ENCODE results near the gene PCBP3. TPM values are rescaled to one million over a fixed set of nuclear protein-coding genes. Genes with fewer than 3 reads are reported as not detected.

The PCBP3 gene
- polyA plus RNA-seq, 4 donors = 1.2 to 2.2 (median 1.5) TPM

- DNase-seq (ENCODE audit: low read depth in 4 of 4, low spot score in 3 of 4) = no peak
These were observed 254.5 kb downstream of the PCBP3 start for GRCh38 chr21:45898028-45898350.

DNA sequence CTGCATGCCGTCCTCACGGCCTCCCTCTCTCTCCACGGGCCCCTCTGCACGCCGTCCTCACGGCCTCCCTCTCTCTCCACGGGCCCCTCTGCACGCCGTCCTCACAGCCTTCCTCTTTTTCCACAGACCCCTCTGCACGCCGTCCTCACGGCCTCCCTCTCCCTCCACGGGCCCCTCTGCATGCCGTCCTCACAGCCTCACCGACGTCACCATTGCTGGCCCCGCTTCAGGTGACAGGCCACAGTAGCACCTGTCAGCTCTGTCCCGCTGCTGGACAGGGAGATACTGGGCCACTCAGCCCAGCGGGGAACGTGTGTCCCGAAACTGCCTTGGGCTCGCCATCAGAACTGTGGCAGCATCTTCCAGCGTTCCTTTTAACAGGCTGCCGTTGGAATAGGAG, 255.3 kb downstream of the PCBP3 start:
- DNase-seq (ENCODE audit: low read depth in 4 of 4, low spot score in 3 of 4) = no peak

DNA sequence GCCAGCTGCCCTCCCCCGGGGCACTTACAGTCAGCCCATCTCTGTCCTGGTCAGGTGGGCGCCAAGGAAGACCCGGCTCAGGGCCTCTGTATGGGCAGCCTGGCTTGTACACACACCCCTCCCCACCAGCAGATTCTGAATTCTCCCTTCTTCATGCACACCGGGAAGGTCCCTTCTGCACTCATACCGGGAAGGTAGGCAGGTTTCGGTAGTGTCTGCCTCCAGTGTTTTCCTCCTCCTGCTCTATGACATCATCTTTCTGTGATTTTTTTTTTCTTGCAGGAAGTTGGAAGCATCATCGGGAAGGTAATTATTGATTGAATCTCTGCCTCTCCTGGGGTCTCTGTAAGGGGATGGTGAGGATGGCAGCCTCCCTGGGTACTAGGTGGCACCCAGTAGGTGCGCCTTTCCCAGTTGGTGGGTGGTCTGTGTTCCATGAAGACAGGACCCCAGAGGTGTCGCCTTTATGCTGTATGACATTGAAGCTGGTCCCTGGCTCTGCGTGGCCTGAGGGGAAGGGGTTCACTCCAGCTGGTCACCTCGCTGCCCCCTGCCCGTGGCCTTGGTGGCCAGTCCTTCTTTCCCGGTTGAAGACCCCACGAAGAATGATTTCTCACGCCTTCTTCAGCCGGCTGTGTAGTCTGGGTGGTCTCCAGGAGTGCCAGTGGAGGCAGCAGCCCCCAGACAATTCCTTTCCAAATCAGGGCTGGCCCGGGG, 255.9 kb downstream of the PCBP3 start:
- no peak for DNase-seq (ENCODE audit: low read depth in 4 of 4, low spot score in 3 of 4)

DNA sequence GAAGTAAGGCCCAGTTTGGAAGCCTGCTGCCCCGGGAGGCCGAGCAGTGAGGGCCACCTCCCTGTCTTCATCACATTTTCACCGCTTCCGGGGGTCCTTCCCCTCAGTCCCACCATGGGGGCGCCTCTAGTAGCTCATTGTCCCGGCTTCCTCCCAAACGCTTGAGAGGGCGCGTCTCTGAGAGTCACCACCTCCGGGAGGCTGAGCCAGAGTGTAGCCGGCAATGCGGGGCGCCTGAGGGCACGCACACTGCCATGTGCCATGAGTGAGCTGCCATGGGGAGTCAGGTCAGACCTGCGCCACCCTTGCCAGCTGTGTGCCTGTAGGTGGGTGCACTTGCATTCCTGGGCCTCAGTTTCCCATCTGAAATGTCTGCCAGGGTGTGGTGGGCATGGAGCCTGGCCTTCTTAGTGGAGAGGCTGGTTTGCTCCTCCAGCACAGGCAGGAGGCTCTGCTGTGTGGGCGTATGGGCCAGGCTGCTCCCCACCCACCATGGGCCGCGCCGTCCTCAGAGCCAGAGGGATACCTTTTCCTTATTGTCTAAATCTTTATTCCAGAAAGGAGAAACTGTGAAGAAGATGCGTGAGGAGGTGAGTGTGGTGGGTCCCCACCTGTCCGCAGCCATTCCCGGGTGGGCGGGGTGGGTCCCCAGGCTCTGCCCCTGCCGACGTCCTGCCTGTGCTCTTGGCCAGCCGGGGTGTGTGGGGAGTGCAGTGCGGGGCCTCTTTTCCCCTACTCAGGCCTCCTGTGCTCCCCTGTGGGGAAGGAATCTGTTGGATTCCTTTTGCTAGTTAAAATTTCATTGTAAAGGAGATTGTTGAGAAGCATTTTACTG, 256.7 kb downstream of the PCBP3 start:
- DNase-seq (ENCODE audit: low read depth in 4 of 4, low spot score in 3 of 4) = no peak

GRCh38 chr21:45901061-45901690, 257.7 kb downstream of the PCBP3 start:
- DNase-seq (ENCODE audit: low read depth in 4 of 4, low spot score in 3 of 4) = no peak

- no peak for DNase-seq (ENCODE audit: low read depth in 4 of 4, low spot score in 3 of 4)
These were observed 258.9 kb downstream of the PCBP3 start for GRCh38 chr21:45902292-45902995.

GRCh38 chr21:45905196-45905595, 261.7 kb downstream of the PCBP3 start:
- DNase-seq (ENCODE audit: low read depth in 4 of 4, low spot score in 3 of 4) = no peak

DNA sequence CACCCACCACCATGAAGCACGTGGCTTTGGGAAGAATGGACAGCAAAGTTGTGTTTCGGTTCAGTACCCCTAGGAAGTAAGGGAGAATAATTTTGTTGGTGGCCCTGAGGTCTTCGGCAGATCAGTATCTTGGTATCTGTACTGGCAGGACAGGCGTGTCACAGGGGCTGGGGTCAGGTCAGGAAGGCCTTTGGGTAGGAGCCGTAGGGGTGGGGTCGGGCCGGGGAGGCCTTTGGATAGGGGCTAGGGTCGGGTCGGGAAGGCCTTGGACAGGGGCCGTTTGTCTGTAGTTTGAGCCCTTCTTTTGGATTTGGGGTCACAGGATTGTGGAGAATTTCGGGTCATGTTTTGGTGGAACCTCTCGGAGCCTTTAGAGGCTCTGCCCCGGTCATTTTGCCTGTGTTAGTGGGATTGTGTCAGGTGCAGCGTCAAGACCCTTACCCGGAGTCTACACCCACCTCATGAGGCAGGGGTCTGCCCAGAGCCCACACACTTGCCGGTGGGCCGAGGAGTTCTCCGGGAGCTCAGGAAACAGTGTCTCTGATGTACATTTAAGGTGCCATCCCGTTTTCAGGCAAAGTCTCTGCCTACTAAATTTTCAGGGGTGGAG, 262.8 kb downstream of the PCBP3 start:
- DNase-seq (ENCODE audit: low read depth in 4 of 4, low spot score in 3 of 4) = no peak

- no peak for DNase-seq (ENCODE audit: low read depth in 4 of 4, low spot score in 3 of 4)
These were observed 263.3 kb downstream of the PCBP3 start for GRCh38 chr21:45906859-45907258.

GRCh38 chr21:45908536-45909237, 265.2 kb downstream of the PCBP3 start:
- DNase-seq (ENCODE audit: low read depth in 4 of 4, low spot score in 3 of 4) = no peak

- no peak for DNase-seq (ENCODE audit: low read depth in 4 of 4, low spot score in 3 of 4)
These were observed 265.9 kb downstream of the PCBP3 start for GRCh38 chr21:45909238-45909988.

DNA sequence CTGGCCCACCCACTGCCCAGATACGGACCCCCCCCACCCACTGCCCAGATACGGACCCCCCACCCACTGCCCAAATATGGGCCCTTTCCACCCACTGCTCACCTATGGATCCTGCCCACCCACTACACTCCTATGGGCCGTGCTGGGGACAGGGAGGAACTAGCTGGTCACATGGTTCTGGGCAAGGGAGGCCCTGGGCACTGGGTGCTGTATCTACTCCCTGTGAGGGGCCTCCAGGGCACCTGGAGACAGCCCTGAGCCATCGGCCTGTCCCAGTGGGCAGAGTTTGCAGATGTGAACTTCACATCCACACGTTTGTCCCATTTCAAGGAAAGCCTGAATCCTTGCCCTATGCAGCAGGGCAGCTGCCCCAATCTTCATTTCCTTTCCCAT, 266.6 kb downstream of the PCBP3 start:
- DNase-seq (ENCODE audit: low read depth in 4 of 4, low spot score in 3 of 4) = no peak

GRCh38 chr21:45910548-45911221, 267.2 kb downstream of the PCBP3 start:
- no peak for DNase-seq (ENCODE audit: low read depth in 4 of 4, low spot score in 3 of 4)

DNA sequence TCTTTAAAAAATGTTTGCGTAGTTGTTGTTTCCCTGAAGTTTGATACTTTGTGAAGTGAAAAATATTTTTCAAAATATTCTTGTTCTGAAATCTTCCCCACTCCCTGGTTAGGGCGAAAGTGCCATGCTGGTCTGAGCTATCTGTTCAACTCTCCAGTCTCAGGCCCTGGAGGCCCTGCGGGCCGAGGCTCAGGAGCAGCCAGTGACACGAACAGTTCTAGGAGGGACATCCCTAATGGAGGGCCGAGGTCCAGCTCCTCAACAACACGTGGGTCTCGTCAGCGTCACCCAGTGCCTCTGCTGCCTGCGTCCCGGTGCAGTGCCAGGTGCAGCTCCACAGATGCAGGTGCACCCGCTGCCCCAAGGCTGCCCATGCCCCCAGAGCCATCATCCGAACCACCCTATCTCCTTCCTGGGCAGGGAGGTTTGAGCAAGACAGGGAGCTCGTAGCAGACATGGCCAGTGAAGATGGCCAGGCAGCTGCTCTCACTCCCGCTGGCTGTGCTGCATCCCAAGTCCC, 268.3 kb downstream of the PCBP3 start:
- no peak for DNase-seq (ENCODE audit: low read depth in 4 of 4, low spot score in 3 of 4)

DNA sequence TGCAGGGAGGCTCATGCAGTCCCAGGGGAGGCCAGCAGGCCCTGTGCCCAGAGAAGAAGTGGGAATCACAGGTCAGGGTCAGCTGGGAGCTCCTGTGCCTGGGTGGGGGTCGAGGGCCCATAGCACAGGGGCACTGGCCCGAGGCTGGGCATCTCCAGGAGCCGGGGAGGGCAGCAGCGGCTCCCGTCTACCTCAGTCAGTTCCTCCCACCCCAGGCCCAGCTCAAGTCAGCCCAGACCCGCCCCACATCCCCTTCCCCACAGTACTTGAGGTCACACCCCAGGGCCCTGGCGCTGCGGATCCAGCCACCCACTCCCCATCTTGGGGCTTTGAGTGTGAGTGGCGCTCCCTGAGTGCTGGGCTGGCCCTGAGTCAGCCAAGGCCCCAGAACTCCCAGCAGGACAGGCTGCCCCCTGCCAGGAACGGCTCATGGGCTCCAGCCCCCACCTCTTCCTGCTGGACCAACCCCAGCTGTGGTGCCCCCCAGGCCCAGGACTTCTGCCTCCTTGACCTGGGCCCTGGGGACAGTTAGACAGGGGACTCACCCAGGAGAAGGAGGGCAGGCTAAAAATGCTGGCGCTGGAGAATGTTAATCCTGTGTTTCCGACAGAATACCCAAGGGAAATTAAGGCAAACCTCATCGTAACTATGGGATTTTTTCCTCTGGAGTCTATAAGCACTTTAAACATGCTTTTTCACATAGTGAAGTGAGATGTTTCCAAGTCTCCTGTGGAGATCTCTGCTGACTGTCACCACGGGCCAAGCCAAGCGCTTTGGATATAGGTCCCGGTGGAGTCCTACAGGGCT, 269.3 kb downstream of the PCBP3 start:
- DNase-seq (ENCODE audit: low read depth in 4 of 4, low spot score in 3 of 4) = no peak

GRCh38 chr21:45913418-45913765, 269.9 kb downstream of the PCBP3 start:
- no peak for DNase-seq (ENCODE audit: low read depth in 4 of 4, low spot score in 3 of 4)

DNA sequence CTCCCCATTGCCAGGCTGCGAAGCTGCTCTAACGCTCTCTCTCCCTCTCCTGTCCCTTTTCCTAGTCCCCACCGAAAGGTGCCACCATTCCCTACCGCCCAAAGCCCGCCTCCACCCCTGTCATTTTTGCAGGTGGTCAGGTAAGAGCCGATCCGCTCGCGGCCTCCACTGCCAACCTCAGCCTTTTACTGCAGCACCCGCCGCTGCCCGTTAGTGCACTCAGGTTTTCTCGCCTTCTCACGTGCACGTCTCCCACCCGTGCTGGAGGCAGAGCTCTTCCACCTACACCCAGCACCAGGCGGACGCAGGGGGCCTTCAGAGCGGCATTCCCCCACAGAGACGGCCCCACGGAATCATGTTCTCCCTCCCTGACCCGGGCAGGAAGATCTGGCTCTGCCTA, 270.4 kb downstream of the PCBP3 start:
- DNase-seq (ENCODE audit: low read depth in 4 of 4, low spot score in 3 of 4) = no peak

- no peak for DNase-seq (ENCODE audit: low read depth in 4 of 4, low spot score in 3 of 4)
These were observed 270.9 kb downstream of the PCBP3 start for GRCh38 chr21:45914321-45914845.
